Activated naive CD8-positive, alpha-beta T cell treated with anti-CD3 and anti-CD28 coated beads for 36 hours (primary cell): ENCODE results near the gene RHOXF2B. TPM values are rescaled to one million over a fixed set of nuclear protein-coding genes. Genes with fewer than 3 reads are reported as not detected.
"Not testable (repeated sequence)": the region's sequence is repeated elsewhere in the genome, so short reads cannot be mapped to it uniquely, and the experiment has no call there.

Source experiments
- DNase-seq: peaks from one replicate; pipeline ENCODE4 v3.0.0; 2021
- H3K27ac Mint-ChIP-seq: one replicate; pipeline ENCODE4 v1.8.0; 2022; ENCODE audit warnings: mild to moderate bottlenecking, moderate library complexity, mixed read lengths
- H3K27me3 Mint-ChIP-seq: one replicate; pipeline ENCODE4 v1.8.0; 2022; ENCODE audit warnings: mild to moderate bottlenecking, mixed read lengths
- H3K36me3 Mint-ChIP-seq: one replicate; pipeline ENCODE4 v1.8.0; 2021; ENCODE audit warnings: mild to moderate bottlenecking, mixed read lengths
- H3K4me1 Mint-ChIP-seq: one replicate; pipeline ENCODE4 v1.8.0; 2021; ENCODE audit warnings: mixed read lengths
- H3K4me3 Mint-ChIP-seq: one replicate; pipeline ENCODE4 v1.8.0; 2022; ENCODE audit warnings: mild to moderate bottlenecking, moderate library complexity, mixed read lengths
- H3K9me3 Mint-ChIP-seq: one replicate; pipeline ENCODE4 v1.8.0; 2022; ENCODE audit warnings: mixed read lengths
- total RNA-seq, 2 experiments: library from RNA; stranded (reverse); gene quantifications; one replicate each; pipeline ENCODE4 v1.2.3, GENCODE V29; 2021

RHOXF2B gene
- total RNA-seq, 2 experiments from 2014 or later, result not detected

GRCh38 chrX:120039087-120039733 is 38.3 kb downstream of the RHOXF2B start:
- not testable (repeated sequence) for H3K27ac Mint-ChIP-seq, H3K9me3 Mint-ChIP-seq, H3K4me1 Mint-ChIP-seq, H3K36me3 Mint-ChIP-seq, DNase-seq, H3K4me3 Mint-ChIP-seq, H3K27me3 Mint-ChIP-seq

GRCh38 chrX:120036704-120037103 is 40.8 kb downstream of the RHOXF2B start:
- DNase-seq, result no peak
- Mint-ChIP-seq H3K4me1 (peaks cover 3% of the 10 kb centered on the region), H3K9me3 (no peaks in the 10 kb centered on the region)

GRCh38 chrX:120035522-120036309 is 41.8 kb downstream of the RHOXF2B start:
- not testable (repeated sequence) for H3K27ac Mint-ChIP-seq, H3K27me3 Mint-ChIP-seq, DNase-seq, H3K36me3 Mint-ChIP-seq, H3K4me3 Mint-ChIP-seq, H3K4me1 Mint-ChIP-seq, H3K9me3 Mint-ChIP-seq

More at GRCh38 chrX:120036704-120037103, 40.8 kb downstream of the RHOXF2B start:
- no peaks in the 10 kb centered on the region for H3K36me3 Mint-ChIP-seq
- no peak overlapping the region for H3K27ac Mint-ChIP-seq
- no peaks in the 10 kb centered on the region for H3K27me3 Mint-ChIP-seq
- H3K4me3 Mint-ChIP-seq, result no peak overlapping the region

- H3K4me1 Mint-ChIP-seq, result no peaks in the 10 kb centered on the region
- no peak for DNase-seq
- no peaks in the 10 kb centered on the region for H3K36me3 Mint-ChIP-seq
- H3K9me3 Mint-ChIP-seq, result no peaks in the 10 kb centered on the region
- peaks cover 8% of the 10 kb centered on the region for H3K27me3 Mint-ChIP-seq
- no peak overlapping the region for H3K27ac Mint-ChIP-seq
- no peak overlapping the region for H3K4me3 Mint-ChIP-seq
These were observed 48.1 kb downstream of the RHOXF2B start for GRCh38 chrX:120029354-120029753.

GRCh38 chrX:120023259-120023658 is 54.2 kb downstream of the RHOXF2B start:
- no peak overlapping the region for H3K27ac Mint-ChIP-seq
- no peak for DNase-seq
- H3K4me3 Mint-ChIP-seq, result no peak overlapping the region
- H3K36me3 Mint-ChIP-seq, result no peaks in the 10 kb centered on the region
- H3K27me3 Mint-ChIP-seq, result peaks cover 10% of the 10 kb centered on the region
- H3K9me3 Mint-ChIP-seq, result no peaks in the 10 kb centered on the region
- H3K4me1 Mint-ChIP-seq, result no peaks in the 10 kb centered on the region

GRCh38 chrX:120022763-120023162 is 54.7 kb downstream of the RHOXF2B start:
- no peak for DNase-seq
- no peak overlapping the region for H3K4me3 Mint-ChIP-seq
- H3K36me3 Mint-ChIP-seq, result no peaks in the 10 kb centered on the region
- peaks cover 15% of the 10 kb centered on the region for H3K27me3 Mint-ChIP-seq
- H3K4me1 Mint-ChIP-seq, result no peaks in the 10 kb centered on the region
- H3K27ac Mint-ChIP-seq, result no peak overlapping the region
- no peaks in the 10 kb centered on the region for H3K9me3 Mint-ChIP-seq

Other genes starting within 250 kb of the RHOXF2B start
- 10 to 100 TPM; 21.0 to 21.2 TPM for gene UPF3B, start 224.7 kb downstream of the RHOXF2B start, total RNA-seq
- gene RNF113A, start 206.0 kb downstream of the RHOXF2B start, total RNA-seq, result 10 to 100 TPM; 28.2 to 28.4 TPM
- 10 to 100 TPM; 93.8 to 95.1 TPM for gene NDUFA1, start 205.9 kb downstream of the RHOXF2B start, total RNA-seq
- gene AKAP14, start 181.8 kb downstream of the RHOXF2B start, total RNA-seq, result not detected
- 1 to 10 TPM; 8.3 to 9.7 TPM for gene NKAP, start 133.9 kb downstream of the RHOXF2B start, total RNA-seq
- not detected for gene RHOXF1, start 38.2 kb upstream of the RHOXF2B start, total RNA-seq
- not detected for gene RHOXF2, start 80.9 kb upstream of the RHOXF2B start, total RNA-seq
- 10 to 100 TPM; 13.9 to 14.0 TPM for gene ZBTB33, start 173.1 kb upstream of the RHOXF2B start, total RNA-seq
- not detected for gene TMEM255A, start 233.8 kb upstream of the RHOXF2B start, total RNA-seq